Parathyroid adenoma (tissue), 2 donors: ENCODE measurements around the gene DSCAM.

Experiments
- H2AFZ ChIP-seq: fragments of 300-600 bp; sonication (generic); one replicate; pipeline ENCODE4 v1.7.0; 2017; ENCODE audit warnings: antibody characterized with exemption, mild to moderate bottlenecking
- H3K27ac ChIP-seq: fragments of 300-600 bp; sonication (generic); one replicate; pipeline ENCODE4 v1.7.0; 2017
- H3K27me3 ChIP-seq: fragments of 300-600 bp; sonication (generic); one replicate; pipeline ENCODE4 v1.7.0; 2017; ENCODE audit warnings: low read length; ENCODE audit not compliant: control insufficient read depth, insufficient read depth
- H3K36me3 ChIP-seq: fragments of 300-600 bp; sonication (generic); one replicate; pipeline ENCODE4 v1.7.0; 2017; ENCODE audit warnings: low read length; ENCODE audit not compliant: control insufficient read depth, insufficient read depth
- H3K4me1 ChIP-seq: fragments of 300-600 bp; sonication (generic); one replicate; pipeline ENCODE4 v1.7.0; 2017; ENCODE audit warnings: control low read depth
- H3K4me2 ChIP-seq: fragments of 300-600 bp; sonication (generic); one replicate; pipeline ENCODE4 v1.7.0; 2017; ENCODE audit warnings: low read length
- H3K4me3 ChIP-seq: fragments of 300-600 bp; sonication (generic); one replicate; pipeline ENCODE4 v1.7.0; 2017; ENCODE audit warnings: low read depth, low read length
- H3K79me2 ChIP-seq: fragments of 300-600 bp; sonication (generic); one replicate; pipeline ENCODE4 v1.7.0; 2017; ENCODE audit warnings: control low read depth
- H3K9ac ChIP-seq: fragments of 300-600 bp; sonication (generic); one replicate; pipeline ENCODE4 v1.7.0; 2017; ENCODE audit warnings: mild to moderate bottlenecking
- H3K9me3 ChIP-seq: fragments of 300-600 bp; sonication (generic); one replicate; pipeline ENCODE4 v1.7.0; 2017; ENCODE audit warnings: low read length; ENCODE audit not compliant: control insufficient read depth
- CTCF ChIP-seq: fragments of 300-600 bp; sonication (generic); IDR thresholded peaks from one replicate; pipeline ENCODE4 v1.7.0; 2017; ENCODE audit warnings: antibody characterized with exemption, mild to moderate bottlenecking
- donor health status: primary hyperparathyroidism.

Gene DSCAM

GRCh38 chr21:40471103-40471502, 375.9 kb downstream of the DSCAM start:
- no peaks in the 10 kb centered on the region for H3K36me3 ChIP-seq
- no peaks in the 10 kb centered on the region for H3K27me3 ChIP-seq
- H3K4me1 ChIP-seq, result no peaks in the 10 kb centered on the region
- H3K27ac ChIP-seq, result no peak overlapping the region
- no peaks in the 10 kb centered on the region for H3K9me3 ChIP-seq
- TF ChIP-seq CTCF, result no peak
- no peak overlapping the region for H3K9ac ChIP-seq
- H3K79me2 ChIP-seq, result no peaks in the 10 kb centered on the region
- H3K4me2 ChIP-seq, result no peak overlapping the region
- H3K4me3 ChIP-seq, result no peak overlapping the region
- no peak overlapping the region for H2AFZ ChIP-seq

GRCh38 chr21:40466893-40467483, 380.0 kb downstream of the DSCAM start:
- Histone ChIP-seq H3K9ac (no peak overlapping the region), H3K27me3 (no peaks in the 10 kb centered on the region), H3K27ac (no peak overlapping the region), H3K9me3 (no peaks in the 10 kb centered on the region), H3K4me1 (no peaks in the 10 kb centered on the region), H3K4me3 (no peak overlapping the region), H3K79me2 (no peaks in the 10 kb centered on the region), H3K36me3 (no peaks in the 10 kb centered on the region), H3K4me2 (no peak overlapping the region), H2AFZ (no peak overlapping the region)
- peak; percentile 42 for TF ChIP-seq CTCF

- Histone ChIP-seq H3K4me2 (no peak overlapping the region), H3K4me1 (no peaks in the 10 kb centered on the region), H2AFZ (no peak overlapping the region), H3K27me3 (no peaks in the 10 kb centered on the region), H3K9ac (no peak overlapping the region), H3K27ac (no peak overlapping the region), H3K9me3 (no peaks in the 10 kb centered on the region), H3K4me3 (no peak overlapping the region), H3K79me2 (no peaks in the 10 kb centered on the region), H3K36me3 (no peaks in the 10 kb centered on the region)
- no peak for TF ChIP-seq CTCF
Observed at GRCh38 chr21:40465382-40465781, 381.6 kb downstream of the DSCAM start.

- Histone ChIP-seq H3K4me1 (no peaks in the 10 kb centered on the region), H3K27me3 (no peaks in the 10 kb centered on the region), H3K27ac (no peak overlapping the region), H3K9me3 (no peaks in the 10 kb centered on the region), H3K4me2 (no peak overlapping the region), H3K79me2 (no peaks in the 10 kb centered on the region), H3K36me3 (no peaks in the 10 kb centered on the region), H3K9ac (no peak overlapping the region), H2AFZ (no peak overlapping the region), H3K4me3 (no peak overlapping the region)
- TF ChIP-seq CTCF, result no peak
Observed at GRCh38 chr21:40463176-40463575, 383.8 kb downstream of the DSCAM start.

- Histone ChIP-seq H3K4me2 (no peak overlapping the region), H3K4me3 (no peak overlapping the region), H2AFZ (no peak overlapping the region), H3K79me2 (no peaks in the 10 kb centered on the region), H3K9me3 (no peaks in the 10 kb centered on the region), H3K27me3 (no peaks in the 10 kb centered on the region), H3K36me3 (no peaks in the 10 kb centered on the region), H3K4me1 (no peaks in the 10 kb centered on the region), H3K9ac (no peak overlapping the region), H3K27ac (no peak overlapping the region)
- no peak for TF ChIP-seq CTCF
Observed at GRCh38 chr21:40461008-40461407, 385.9 kb downstream of the DSCAM start.
